GM21723 (cell line): Measurements from ENCODE around the gene TIMM17B.

Source experiments
- ATAC-seq: cut with Tn5 transposase; IDR thresholded peaks from one replicate; pipeline ENCODE4 v1.9.1; 2021; ENCODE audit warnings: mild to moderate bottlenecking, moderate library complexity; ENCODE audit not compliant: unreplicated experiment

The TIMM17B gene

GRCh38 chrX:48919360-48919841 lies 21.8 kb upstream of the TIMM17B start:
- peak; percentile 17 for ATAC-seq

- peak; percentile 70 for ATAC-seq
Measured at GRCh38 chrX:48918643-48919340, 21.2 kb upstream of the TIMM17B start, which contains the start of gene PIM2. PIM2 (minus strand) TSS chrX:48919024; CDS start chrX:48918834, 190 bp downstream.

DNA sequence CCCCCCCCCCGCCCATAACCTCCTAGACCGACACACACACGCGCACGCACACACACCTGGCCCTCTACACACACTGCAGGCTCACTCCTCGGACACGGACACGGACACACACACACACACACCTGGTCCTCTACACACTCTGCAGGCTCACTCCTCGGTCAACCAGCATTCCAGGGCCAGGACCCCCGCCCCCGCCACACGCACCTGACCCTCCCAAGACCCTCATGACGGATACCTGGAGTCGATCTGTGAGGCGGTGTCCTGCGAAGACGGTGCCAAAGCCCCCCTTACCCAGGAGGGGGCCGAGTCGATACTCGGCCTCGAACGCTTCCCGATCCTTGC lies 20.7 kb upstream of the TIMM17B start:
- no peak for ATAC-seq

GRCh38 chrX:48917139-48918001 lies 19.8 kb upstream of the TIMM17B start:
- ATAC-seq = peak; percentile 38

GRCh38 chrX:48914593-48915493 lies 17.3 kb upstream of the TIMM17B start:
- no peak for ATAC-seq

DNA sequence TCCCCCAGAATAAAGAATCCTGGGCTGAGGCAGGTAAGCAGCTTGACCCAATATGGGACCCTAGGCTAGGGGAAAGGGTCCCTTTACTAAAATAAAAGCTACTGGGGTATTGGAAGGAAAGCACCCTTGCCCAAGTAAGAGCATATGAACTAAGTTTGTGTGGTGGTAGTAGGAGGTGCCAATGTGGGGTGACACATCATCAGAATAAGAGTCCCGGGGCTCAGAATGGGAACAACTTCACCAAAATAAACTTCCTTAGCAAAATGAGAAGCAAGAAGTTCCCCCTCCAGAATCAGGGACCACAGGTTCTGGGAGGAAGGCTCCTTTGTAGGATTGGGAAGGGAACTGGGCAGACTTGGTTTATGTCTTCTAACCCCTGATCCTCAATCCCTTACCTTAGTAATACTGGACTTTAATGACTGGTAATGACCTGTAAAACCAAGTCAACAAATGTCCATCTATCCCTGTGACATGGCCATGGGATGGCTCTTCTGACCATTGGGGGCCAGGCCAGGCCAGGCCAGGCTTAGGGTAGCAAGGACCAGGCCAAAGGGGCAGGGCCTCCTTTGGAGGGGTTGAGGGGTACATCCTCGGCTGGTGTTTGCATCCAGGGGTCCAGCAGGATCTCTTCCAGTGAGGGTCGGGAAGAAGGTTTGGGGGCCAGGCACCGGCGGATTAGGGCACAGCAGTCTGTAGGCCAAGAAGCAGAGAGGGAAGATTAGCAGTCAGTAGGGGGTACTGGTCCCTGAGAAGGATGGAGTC lies 16.2 kb upstream of the TIMM17B start:
- no peak for ATAC-seq

DNA sequence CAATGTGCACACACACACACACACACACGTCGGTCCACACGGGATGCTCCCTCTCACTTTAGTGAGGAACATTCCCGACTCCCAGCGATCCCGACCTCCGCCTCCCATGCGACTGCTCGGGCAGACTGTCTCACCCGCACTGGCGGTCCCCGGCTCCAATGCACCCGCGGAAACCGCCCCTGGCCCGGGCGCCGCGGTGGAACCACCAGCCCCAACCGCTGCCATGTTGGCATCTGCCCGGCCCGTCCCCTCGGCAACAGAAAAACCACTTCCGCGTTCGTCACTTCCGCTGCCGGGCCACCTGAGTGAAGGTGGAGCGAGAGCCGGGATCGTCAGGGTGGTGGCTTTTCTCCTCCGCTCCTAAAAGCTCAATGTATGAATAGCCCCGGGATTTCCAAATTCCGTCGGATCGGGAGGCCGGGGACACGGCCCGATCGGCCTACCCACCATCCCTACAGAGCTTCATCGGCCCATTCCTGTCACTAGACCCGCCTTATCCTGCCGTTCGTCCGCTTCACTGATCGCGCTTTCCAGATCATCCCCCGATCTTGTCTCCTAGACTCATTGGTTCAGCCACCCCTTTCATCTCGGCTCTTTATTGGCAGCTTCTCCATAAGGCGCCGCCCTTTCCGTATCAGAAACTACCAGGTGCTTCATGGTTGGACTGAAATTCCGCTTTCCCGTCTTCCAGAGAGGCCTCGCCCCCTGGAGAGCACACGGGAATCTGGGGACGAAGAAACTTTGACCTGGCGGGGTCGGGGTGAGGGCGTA lies 14.0 kb upstream of the TIMM17B start, which contains the start of gene SLC35A2:
Gene SLC35A2, minus strand, starts transcription at position 235 of the 771 bp plus-strand sequence. Its CDS starts 10 bp downstream, at position 225.
- ATAC-seq = peak; percentile 57

DNA sequence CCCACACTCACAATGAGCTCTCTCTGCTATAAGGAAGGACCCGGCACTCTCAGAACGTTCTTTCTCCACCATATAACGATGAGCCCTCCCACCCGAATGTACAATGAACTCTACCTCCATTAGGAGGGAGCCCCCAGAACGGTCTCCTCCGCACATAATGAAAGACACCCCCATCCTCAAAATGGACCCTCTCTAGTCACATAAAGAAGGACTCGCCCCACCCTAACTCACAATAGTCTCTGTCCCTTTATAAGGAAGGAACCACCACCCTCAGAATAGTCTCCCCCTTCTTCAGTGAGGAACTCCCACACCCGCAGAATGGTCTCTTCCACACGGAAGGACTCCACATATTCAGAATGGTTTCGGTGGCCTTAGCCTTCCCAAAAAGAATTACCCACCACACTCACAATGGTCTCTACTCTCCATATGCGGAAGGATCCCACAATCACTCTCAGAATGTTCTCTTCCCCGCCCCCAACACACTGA lies 13.4 kb upstream of the TIMM17B start:
- ATAC-seq = no peak

GRCh38 chrX:48909703-48910294 lies 12.2 kb upstream of the TIMM17B start:
- ATAC-seq = no peak

DNA sequence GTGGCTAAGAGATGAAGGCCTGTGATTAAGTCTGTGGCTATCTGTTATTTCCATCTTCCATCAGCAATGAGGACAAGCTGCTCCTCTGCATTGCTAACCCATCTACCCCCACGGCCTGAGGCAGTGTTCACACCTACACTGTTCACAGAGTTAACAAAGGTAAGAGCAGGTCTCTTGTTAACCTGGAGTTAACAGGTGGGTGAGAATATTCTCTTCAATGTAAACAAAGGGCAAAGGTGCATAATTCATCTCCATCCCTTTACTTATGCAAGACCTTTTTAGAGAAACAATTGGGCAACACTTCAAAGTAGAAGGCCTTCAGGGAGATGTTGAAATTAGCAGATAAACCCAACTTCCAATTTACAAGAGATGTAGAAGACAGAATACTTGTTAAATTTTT lies 11.0 kb upstream of the TIMM17B start:
- no peak for ATAC-seq

DNA sequence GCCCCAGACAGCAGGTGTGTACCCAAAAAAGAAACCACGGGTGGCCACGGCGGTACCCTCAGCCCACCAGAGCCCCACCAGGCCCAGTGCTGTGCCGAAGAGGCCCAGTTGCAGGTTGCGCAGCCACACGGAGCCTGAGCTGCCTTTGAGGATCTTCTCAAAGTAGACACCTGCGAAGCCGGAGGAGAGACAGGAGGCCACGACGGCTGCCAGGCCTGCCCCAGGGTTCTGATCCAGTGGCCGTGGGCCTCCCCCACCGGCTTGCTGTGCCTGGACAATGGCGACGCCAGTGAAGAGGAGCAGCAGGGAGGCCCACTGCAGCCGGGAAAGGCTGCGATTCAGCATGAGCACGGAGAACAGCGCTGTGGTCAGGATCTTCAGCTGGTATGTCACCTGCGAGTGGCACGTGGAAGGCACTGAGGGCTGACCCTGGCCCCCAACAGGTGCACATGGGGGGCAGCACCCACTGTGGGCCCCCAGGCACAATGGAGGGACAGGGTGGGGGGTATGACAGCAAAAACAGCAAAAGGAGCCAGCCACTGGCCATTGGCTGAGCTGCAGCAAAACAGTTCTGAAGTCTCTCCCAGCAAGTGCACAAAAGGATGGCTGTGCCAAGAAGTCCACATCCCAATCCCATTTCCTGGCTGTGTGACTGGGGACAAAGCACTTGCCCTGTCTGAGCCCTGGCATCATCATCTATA lies 7.7 kb upstream of the TIMM17B start:
- ATAC-seq = no peak

DNA sequence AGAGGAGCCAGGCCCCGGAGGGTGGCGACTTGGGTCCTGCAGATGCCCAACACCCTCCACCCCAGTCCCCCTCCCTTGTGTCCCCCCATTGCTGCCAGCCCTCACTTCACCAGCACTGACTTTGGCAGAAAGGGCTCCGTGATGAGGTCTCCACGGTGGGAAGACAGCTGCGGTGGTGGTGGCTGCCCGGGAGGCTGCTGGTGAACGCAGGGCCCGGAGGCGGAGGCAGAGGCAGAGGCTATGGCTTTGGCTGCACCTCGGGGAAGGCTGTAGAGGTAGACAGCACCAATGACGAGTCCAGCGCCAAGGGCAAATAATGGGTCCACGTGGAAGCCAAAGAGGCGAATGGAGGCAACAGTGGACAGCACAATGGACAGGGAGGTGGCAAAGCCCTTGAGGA lies 7.1 kb upstream of the TIMM17B start:
- ATAC-seq = no peak

- ATAC-seq = no peak
Measured at GRCh38 chrX:48904180-48904579, 6.6 kb upstream of the TIMM17B start.

GRCh38 chrX:48903290-48903689 lies 5.7 kb upstream of the TIMM17B start:
- ATAC-seq = no peak

DNA sequence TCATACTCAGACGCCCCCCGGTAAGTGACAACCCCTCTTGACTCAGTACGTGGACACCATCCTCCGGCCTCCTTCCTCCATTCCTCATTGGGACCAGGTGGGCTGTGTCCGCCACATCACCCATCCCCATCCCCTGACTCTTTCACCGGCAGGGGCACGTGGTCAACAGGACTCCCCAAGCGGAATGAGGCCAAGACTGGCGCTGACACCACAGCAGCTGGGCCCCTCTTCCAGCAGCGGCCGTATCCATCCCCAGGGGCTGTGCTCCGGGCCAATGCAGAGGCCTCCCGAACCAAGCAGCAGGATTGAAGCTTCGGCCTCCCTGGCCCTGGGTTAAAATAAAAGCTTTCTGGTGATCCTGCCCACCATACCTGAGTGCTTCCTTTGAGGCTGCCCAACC lies 5.2 kb upstream of the TIMM17B start:
- no peak for ATAC-seq

GRCh38 chrX:48902135-48902534 lies 4.6 kb upstream of the TIMM17B start:
- no peak for ATAC-seq

DNA sequence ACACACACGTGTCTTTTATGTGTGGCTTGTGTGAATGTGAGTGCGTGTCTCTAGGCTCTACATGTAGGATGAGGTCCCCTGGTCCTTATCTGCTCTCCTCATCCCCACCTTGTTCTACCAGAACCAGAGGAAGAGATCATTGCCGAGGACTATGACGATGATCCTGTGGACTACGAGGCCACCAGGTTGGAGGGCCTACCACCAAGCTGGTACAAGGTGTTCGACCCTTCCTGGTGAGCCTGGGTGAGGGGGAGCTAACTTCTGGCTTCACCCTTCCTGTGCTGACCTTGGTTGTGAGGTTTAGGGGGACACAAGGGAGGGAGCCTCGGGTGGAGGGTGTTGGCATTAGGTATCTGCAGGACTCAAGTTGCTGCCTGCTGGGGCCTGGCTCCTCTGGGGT lies 3.5 kb upstream of the TIMM17B start:
- no peak for ATAC-seq

GRCh38 chrX:48899078-48899410 lies 1.5 kb upstream of the TIMM17B start:
- no peak for ATAC-seq
